ENCODE measurements around the gene FXYD1.

Gene FXYD1

DNA sequence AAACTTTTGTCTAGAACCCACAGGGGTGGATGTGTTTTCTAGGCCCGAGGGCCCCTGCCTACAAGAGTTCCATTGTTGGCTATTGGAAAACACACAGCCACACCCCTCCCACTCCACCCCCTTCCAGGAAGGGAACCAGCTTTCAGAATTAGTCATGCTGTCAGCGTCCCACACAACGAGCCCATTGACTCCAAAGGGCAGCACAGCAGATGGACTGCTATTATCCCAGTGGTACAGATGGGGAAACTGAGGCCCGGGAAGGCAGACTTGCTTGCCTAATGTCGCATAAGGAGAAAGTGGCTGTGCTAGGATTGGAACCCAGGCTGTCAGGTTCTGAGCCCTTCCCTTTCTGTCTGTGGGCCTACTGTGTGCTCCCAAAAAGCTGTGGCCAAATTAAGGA is 31.1 kb upstream of the FXYD1 start:
- ATAC-seq, result no peak
- DNase-seq, result peak; percentile 20

DNA sequence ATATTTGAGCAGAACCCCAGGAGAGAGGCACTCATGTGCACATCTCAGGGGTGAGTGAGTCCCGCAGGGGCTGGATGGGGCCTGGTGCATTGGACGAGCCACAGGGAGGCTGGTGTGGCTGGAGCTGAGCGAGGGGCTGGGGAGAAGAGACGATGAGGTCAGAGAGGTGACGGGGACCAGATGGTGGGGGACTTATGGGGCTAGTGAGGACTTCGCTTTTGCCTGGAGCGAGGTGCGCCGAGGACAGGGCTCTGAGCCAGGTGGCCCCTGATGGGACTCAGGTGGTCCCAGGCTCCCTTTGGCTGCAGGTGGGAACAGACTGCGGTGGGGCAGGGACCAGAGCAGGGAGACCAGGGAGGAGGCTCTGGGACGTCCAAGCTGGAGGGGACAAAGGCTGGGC is 29.9 kb upstream of the FXYD1 start:
- no peak for DNase-seq
- no peak for ATAC-seq

DNA sequence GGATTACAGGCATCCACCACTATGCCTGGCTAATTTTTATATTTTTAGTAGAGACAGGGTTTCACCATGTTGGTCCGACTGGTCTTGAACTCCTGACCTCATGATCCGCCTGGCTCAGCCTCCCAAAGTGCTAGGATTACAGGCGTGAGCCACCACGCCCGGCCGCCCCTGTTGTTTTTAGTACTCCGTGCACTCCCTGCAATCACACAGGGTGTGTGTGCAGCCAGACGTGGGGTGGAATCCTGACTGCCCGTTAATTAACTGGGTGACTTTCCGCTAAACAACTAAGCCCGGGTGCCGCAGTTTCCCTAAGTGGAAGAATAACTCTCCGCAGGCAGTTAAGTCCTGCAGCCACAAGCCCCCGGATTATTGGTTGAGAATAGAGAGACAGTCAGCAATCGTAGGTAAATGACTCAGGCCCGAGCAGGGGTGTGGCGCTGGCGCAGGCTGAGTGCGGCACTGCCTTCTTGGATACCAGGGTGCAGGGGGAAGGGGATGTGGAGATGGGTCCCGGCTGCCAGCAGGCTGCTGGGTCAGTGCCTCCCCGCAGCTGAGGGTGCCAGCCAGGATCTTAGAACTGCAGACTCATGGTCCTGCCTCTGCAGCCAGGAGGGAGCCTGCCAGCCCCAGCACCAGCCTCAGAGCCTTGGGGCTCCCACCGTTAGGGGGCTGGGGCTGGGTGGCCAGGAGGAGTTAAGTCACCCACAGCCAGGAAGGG is 29.1 kb upstream of the FXYD1 start:
- no peak for ATAC-seq
- DNase-seq, result no peak

DNA sequence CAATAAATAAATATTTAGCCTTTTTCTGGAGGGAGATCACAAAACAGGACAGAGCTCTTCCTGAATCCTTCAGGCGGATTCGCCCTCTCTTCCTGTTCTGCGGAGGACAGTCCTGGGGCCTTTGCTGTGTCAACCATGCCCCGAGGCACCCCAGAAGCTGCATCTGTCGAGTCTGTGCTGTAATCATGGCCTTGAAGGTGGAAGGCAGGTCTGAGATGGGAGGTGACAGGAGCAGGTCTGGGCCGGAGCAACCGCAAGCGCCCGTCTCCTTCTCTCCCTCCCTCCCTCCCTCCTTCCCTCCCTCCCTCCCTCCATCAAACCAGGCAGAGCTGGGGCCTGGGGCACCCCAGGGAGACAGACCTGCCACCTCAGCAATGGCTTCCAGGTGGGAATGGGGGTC is 27.6 kb upstream of the FXYD1 start:
- no peak for ATAC-seq
- DNase-seq, result no peak

DNA sequence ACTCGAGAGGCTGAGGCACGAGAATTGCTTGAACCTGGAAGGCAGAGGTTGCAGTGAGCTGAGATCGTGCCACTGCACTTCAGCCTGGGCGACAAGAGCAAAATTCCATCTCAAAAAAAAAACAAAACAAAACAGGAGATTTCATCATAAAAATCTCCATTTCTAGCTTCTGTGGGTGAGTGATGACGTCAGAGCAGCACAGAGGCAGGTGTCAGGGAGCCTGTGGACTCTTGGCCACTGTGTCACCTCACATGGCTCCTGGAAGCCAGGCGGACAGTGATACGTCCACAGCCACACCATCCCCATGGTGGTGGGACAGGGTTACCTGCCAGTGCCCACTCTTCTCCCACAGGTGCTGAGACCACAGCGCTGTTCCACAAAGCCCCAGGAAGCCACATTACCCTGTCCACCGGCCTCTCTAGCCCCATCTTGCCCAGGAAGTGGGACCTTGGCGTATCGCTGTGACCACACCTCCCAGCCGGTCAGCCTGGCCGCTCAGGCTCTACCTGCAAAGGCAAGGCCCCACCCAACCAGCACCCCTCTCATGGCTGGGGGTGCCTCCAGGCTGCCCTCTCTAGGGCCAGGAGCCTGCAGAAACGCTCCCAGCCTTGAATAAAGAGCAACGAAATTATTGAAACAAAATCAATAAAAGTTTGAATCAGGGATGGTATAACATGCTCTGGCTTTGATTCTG is 25.5 kb upstream of the FXYD1 start:
- DNase-seq, result no peak
- no peak for ATAC-seq

DNA sequence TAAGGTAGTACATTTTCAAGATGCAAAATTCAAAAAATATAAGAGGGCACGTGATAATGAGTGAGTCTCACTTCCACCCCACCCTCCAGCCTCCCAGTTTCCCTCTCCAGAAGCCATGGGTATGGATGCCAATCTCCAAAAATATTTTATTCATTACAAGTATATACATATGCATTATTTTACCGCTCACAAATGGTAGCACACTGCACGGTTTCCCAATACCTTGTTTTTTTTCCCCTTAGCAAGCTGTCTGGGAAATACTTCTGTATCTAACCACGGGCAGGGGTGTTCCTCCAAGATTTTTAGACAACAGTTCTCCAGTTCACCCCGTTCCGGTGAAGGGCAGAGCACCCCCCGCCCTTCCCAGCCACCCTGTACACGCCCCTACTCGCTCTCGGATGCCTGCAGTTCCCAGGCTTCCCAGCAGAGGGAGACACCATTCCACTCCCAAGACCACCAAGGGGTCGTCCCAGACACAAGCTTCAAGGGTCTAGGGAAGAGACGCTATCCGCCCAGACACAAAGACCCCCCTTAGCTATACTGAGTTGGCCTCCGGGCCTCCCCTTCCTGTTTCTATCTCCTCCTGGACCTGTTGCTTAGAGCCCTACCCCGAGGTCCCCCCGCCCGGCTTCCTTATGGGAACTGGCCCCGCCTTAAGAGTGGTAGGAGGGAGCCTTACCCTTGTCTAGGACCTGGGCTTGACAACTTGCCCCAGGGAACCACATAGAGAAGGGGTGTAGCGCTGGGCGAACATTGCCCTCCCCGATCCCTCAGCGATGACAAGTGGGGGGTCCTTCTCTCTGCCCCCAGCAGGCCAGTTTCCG is 24.1 kb upstream of the FXYD1 start:
- DNase-seq (peak; percentile 81), ATAC-seq (peak; percentile 70)

DNA sequence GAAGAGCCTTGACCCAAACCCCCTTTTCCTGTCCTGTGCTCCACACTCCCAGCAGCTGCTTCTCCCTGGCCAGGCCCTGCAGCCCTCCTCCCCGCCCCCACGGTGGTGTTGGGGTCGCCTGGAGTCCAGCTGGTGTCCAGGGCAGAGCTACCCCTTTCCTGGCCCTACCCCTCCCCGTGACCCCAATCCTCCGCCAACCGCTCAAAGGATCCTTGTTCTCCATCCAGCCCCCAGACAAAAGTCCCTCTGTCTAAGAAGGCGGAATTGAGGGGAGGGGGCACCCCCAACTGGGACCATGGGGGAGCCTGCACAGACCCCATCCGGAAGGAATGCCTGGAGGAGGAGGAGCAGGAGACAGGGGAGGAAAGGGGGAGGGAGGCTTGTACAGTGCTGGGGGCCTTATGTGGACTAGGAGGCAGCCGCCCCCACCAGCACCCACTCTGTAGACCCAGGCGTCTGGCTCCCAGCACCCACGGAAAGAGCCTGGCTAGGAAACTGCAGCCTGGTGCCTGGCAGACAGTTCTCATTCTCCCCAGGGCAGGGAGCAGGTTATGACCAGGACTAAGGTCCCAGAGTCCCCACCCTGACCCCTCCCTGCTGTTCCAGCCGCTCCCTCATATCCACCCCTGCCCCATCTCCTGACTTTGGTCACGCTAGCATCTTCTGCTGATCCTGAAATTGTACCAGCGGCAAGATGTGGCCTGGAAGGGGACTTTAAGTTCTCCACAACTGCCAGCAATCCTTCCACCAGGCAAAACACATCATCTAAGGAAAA is 23.3 kb upstream of the FXYD1 start, which contains the start of gene FXYD3:
TSS of gene FXYD3 (plus strand) at position 647 of the 775 bp plus-strand sequence. CDS start 3,554 bp downstream, outside the sequence.
- DNase-seq (no peak), ATAC-seq (no peak)

DNA sequence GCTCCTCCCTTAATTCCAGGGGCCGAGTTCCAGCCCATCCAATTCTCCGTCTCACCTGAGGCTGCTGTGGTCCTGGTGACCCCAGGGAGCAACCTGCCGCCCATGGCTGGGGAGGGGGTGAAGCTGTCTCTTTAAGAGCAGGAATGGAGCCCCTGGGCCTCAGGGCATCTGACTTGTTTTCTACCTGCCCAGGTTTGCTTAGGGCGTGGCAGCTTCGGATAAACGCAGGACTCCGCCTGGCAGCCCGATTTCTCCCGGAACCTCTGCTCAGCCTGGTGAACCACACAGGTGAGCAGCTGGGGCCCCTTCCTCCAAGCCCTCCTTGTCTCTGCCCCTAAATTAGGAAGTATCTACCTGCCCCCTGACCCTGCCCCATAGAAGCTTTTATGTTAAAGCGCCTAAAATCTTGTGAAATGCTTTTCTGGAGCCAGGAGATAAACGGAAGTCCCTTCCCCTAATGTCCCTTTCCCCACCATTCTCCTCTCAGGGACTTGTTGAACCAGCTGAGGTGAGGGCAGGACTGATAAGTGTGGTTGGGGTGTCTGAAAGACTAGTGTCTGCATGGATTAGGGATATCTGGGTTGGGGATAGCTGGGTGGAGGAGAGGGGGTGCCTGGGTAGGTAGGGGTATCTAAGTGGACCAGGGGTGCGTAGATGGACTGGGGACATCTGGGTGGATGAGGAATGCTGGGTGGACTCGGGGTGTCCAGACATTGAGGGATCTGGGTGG is 22.4 kb upstream of the FXYD1 start:
- ATAC-seq (no peak), DNase-seq (no peak)

DNA sequence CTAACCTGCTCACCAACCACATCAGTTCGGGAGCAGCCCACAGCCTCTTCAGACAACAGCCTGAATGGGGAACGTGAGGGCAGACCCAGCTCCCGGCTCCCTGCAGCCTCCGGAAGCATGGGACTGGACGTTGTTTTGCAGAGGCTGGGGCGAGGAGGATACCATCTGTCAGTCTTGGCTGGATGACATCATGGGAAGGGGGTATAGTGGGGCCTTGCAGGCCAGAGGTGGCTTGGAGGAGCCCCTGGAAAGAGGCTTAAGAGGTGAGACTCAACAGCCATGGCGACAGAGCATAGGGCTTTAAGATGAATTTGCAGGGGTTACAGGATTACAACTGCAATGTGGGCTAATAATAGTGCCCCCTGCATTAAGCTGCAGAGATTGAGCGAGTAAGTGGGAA is 21.5 kb upstream of the FXYD1 start:
- ATAC-seq (no peak), DNase-seq (no peak)

DNA sequence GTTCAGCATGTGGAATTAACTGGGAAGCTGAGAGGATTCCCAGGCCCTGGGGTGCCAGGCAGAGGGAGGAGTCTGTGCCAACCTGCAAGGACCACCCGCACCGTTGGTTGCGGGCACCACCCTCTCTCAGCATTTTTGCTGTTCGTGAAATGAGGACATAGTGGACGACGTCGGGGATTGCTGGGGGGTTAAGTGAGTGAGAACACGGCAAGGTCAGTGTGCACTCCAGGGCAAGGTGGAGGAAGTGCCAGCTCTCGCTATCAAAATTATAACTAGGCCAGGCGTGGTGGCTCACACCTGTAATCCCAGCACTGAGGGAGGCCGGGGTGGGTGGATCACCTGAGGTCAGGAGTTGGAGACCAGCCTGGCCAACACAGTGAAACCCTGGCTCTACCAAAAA is 20.8 kb upstream of the FXYD1 start:
- ATAC-seq, result no peak

DNA sequence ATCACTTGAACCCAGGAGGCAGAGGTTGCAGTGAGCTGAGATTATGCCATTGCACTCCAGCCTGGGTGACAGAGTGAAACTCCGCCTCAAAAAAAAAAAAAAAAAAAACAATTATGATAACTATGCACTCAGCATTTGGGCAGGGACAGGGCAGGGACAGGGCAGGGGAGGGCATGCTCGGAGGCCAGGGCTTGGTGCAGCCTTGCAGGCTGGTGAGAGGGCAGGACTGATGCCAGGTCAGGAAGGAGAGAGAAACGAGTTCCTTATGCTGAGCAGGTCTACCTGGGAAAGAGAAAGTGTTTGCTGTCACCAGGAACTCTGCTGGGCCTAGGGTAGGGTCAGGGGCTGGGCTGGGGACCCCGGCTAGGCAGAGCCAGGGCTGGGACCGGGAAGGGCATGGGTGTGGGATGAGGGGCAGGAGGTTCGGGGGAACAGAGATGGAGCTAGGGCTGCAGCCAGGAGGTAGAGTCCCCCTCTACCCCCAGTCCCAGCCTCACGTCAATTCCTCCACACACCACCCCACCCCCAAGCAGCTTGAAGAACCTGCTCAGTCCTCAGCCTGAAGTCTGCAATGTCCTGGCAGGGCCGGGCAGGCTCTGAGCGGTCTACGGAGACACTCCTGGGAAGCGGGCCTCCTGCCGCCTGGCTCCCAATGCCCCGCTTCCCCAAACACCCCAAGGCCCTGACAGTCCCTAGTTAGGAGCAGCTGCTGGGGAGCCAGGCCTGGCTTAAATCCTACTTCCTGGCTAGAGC is 20.2 kb upstream of the FXYD1 start:
- DNase-seq, result no peak

More for the DNA sequence above, 20.8 kb upstream of the FXYD1 start:
- no peak for DNase-seq

DNA sequence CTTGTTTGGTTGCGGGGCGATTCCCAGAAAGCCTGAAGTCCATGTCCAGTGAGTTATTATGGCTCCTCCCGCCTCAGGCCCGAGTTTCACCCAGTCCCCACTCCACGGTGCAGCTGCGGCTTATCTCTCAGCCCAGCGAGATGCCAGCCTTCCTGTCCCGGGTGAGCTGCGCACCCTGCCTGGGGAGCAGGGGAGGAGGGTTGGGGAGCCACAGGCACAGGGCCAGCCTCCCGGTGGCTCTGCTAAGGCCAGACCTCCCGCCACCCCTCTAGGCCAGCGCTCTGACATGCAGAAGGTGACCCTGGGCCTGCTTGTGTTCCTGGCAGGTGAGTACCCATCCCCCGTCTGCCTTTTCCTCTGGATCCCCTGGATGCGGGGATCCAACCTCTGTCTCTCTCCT is 19.5 kb upstream of the FXYD1 start:
- ATAC-seq (no peak), DNase-seq (no peak)

More for the DNA sequence above, 20.2 kb upstream of the FXYD1 start:
- ATAC-seq, result no peak

DNA sequence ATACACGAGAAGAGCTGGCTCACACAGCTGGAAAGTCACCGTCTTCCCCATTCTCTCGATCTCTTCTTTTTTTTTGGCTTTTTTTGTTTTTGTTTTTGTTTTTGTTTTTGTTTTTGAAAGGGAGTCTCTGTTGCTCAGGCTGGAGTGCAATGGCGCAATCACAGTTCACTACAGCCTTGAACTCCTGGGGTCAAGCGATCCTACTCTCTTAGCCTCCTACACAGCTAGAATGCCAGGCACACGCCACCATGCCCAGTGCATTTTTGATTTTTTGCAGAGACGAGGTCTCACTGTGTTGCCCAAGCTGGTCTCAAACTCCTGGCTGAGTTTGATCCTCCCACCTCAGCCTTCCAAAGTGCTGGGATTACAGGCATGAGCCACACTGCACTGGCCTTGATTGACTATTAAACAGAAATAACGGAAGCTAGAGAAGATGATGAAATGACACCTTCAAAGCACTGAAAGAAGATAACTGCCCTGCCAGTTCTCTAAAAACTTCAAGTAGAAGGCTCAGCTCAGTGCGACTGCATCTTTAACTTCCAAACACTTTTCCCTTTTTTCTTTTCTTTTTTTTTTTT is 19.0 kb upstream of the FXYD1 start:
- no peak for DNase-seq
- ATAC-seq, result no peak

DNA sequence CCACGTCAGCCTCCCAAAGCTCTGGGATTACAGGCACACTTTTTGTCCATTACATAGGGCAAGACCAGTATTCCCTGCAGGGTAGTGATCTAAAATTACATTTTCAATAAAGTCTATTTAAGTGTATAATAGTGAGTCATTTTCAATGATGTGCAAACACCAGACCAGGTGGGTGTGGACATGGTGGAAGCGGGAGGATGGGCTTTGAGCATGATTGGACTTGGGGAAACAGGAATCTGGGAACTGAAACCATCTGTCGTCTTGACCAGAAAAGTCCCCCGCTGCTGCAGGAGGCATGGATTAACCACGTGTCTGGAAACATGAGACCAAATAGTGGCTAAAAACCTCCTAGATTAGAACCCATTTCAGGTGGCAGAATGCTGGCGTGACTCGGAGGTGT is 18.1 kb upstream of the FXYD1 start:
- DNase-seq, result no peak
- no peak for ATAC-seq

DNA sequence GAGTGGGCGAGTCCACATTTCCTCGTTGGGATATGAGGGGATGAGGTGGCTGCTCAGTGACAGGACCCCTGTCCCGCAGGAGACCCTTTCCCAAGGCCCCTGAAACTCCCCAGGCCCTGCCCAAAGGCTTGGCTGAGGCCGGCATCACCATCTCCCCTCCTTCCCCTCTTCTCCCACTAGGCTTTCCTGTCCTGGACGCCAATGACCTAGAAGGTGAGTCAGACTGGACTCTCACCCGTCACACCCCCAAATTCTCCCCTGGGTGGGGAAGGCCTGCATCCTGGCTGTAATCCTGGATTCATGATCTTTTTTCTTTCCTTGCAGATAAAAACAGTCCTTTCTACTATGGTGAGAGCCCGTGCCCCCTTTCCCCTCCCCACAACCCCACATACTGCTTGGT is 17.7 kb upstream of the FXYD1 start:
- no peak for DNase-seq
- no peak for ATAC-seq

DNA sequence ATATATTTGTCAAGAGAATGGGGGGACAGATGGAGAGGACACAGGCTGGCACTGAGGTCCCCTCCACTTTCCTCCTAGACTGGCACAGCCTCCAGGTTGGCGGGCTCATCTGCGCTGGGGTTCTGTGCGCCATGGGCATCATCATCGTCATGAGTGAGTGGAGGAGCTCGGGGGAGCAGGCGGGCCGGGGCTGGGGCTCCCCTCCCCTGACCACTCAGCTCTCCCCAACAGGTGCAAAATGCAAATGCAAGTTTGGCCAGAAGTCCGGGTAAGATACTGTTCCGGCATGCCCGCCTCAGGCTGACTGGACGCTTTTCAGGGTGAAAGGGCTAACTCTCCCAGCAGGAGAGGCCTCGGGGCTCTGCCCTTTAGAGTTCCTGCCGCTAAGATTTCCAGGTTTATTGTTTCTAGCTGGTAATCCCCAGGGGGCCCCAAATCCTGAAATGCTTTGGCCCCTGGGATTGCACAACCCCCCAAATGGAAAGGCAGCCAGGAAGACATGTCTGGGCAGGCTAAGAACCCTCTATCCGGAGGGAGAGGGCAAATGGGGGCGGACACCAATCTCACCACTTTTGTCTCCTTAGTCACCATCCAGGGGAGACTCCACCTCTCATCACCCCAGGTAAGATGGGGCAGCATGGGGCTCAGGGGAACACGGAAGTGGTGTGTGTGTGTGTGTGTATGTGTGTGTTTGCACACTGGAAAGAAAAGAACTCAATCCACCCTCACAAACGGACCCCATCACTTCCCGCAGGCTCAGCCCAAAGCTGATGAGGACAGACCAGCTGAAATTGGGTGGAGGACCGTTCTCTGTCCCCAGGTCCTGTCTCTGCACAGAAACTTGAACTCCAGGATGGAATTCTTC is 15.7 kb upstream of the FXYD1 start:
- no peak for DNase-seq

DNA sequence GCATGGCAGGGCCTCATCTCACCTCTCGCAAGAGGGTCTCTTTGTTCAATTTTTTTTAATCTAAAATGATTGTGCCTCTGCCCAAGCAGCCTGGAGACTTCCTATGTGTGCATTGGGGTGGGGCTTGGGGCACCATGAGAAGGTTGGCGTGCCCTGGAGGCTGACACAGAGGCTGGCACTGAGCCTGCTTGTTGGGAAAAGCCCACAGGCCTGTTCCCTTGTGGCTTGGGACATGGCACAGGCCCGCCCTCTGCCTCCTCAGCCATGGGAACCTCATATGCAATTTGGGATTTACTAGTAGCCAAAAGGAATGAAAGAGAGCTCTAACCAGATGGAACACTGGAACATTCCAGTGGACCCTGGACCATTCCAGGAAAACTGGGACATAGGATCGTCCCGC is 15.1 kb upstream of the FXYD1 start:
- ATAC-seq (no peak), DNase-seq (no peak)

More for the DNA sequence above, 15.7 kb upstream of the FXYD1 start:
- ATAC-seq, result no peak

DNA sequence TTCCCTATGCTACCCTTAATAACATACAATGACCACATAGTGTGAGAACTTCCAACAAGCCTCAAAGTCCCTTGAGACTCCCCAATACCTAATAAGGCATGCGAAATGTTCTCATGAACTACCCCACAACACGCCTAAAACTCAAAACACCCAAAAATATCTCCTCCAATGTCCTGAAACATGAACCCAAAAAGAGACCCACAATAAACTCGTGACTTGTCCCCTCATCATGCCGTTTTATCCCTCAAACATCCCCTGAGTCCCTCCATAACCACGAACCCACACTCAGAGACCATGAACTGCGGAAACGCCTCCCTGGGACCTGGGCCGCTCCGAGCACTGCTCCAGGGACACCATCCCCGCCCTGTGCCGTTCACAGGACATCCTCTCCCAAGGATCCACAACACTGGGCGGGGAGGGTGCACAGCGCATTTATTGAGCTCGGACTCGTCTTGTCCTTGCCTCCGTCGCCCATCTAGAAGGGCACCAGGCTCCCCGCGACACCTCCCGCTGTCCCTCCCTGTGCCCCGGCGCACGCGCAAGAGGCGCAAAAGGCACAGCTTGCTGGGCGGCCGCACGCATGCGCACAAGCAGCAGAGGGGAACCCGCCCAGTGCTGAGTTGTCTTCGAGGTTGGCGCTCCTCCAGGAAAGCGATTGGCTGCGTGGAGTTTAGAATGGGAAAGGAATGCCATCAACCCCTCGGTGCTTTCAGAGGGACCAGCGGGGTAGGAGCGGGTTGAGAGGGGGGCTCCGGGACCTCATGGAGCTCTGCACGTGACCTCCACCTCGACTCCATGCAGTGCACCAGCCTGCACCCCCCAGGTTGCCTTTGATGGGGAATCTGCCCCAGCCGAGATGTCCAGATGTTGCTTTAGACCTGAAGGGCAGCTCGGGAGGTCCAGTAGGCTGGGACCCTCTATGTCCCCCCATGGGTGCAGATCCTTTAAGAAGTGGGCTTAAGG is 14.2 kb upstream of the FXYD1 start:
- DNase-seq, result peak; percentile 91
- peak; percentile 91 for ATAC-seq

Data from stimulated activated naive CD8-positive, alpha-beta T cell treated with anti-CD3 and anti-CD28 coated beads, Interleukin-15, Interleukin-2, amounts not matched to agents 100 U/mL and 50 U/mL, for 24 hours (primary cell).